Measurements from ENCODE around the gene LUC7L3.

DNA sequence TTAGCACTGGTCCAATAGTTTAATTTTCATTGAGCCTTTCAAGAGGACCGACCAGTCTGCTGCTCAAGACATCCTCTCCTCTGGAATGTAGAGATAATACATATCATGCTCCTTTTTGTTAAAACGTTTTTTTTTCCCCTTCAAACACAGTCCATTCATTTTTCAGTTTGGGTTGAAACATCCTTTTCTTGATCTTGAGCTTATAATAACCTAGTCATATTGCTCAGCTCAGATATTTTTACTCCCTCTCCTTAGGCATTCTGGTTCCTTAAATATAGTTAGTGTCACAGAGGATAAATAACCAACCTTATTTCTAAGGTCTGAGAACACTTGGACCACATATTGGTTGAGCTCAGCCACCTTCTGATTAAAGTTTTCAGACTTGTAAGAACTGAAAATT, 35.1 kb downstream of the LUC7L3 start:
- TF ChIP-seq, protein P1, sequence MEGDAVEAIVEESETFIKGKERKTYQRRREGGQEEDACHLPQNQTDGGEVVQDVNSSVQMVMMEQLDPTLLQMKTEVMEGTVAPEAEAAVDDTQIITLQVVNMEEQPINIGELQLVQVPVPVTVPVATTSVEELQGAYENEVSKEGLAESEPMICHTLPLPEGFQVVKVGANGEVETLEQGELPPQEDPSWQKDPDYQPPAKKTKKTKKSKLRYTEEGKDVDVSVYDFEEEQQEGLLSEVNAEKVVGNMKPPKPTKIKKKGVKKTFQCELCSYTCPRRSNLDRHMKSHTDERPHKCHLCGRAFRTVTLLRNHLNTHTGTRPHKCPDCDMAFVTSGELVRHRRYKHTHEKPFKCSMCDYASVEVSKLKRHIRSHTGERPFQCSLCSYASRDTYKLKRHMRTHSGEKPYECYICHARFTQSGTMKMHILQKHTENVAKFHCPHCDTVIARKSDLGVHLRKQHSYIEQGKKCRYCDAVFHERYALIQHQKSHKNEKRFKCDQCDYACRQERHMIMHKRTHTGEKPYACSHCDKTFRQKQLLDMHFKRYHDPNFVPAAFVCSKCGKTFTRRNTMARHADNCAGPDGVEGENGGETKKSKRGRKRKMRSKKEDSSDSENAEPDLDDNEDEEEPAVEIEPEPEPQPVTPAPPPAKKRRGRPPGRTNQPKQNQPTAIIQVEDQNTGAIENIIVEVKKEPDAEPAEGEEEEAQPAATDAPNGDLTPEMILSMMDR (IDR thresholded peaks at IDR 0.05; ENCODE audit: low read length): no peak
- TF ChIP-seq EZH2 (optimal IDR thresholded peaks at IDR 0.05; ENCODE audit: low read depth, low read length) (no peak), EZH2phosphoT487 (IDR thresholded peaks at IDR 0.05; ENCODE audit: low read length) (no peak)

All from MM.1S (cell line).